H1 (cell line): ENCODE results near the gene MEGF11. TPM values are rescaled to one million over a fixed set of nuclear protein-coding genes. Genes with fewer than 3 reads are reported as not detected.

Experiments used
- CTCF ChIA-PET: fragments of 300-600 bp; sonication (Branson Sonifier 250); formaldehyde crosslinking; loops from one replicate; lab custom pipeline; 2021; ENCODE audit not compliant: partially characterized antibody; lab: Charles Lee
- POLR2A ChIA-PET: fragments of 300-600 bp; sonication (Branson Sonifier 250); formaldehyde crosslinking; loops from one replicate; lab custom pipeline; 2021; ENCODE audit warnings: inconsistent platforms; ENCODE audit not compliant: partially characterized antibody; lab: Charles Lee
- DNase-seq, 2 experiments: peaks; one replicate each; pipeline versions ENCODE4 v3.0.0 to v3.0.0-alpha.2; 2010 to 2022; ENCODE audit warnings: low spot score in 2 of 2, low read depth in 1 of 2, mixed read lengths in 1 of 2
- FAIRE-seq: peaks from 2 replicates; lab custom pipeline; 2011; peaks lifted over from hg19 to GRCh38; lab: Jason Lieb, UNC
- H2AFZ ChIP-seq: 2 replicates; pipeline ENCODE4 v1.8.1; 2012; ENCODE audit warnings: low read length, inconsistent platforms
- H2AK5ac ChIP-seq: 2 replicates; pipeline ENCODE4 v1.6.1; 2013; ENCODE audit warnings: low read depth, low read length
- H2BK120ac ChIP-seq: replicated peaks from 2 replicates; pipeline ENCODE3; 2013; ENCODE audit warnings: low read depth, low read length, inconsistent platforms
- H2BK12ac ChIP-seq: 2 replicates; pipeline ENCODE4 v1.6.1; 2013; ENCODE audit warnings: low read depth, low read length
- H2BK15ac ChIP-seq: 2 replicates; pipeline ENCODE4 v1.6.1; 2013; ENCODE audit warnings: low read length
- H2BK20ac ChIP-seq: 2 replicates; pipeline ENCODE4 v1.6.1; 2013; ENCODE audit warnings: low read length
- H2BK5ac ChIP-seq: 2 replicates; pipeline ENCODE4 v1.6.1; 2013; ENCODE audit warnings: low read depth, low read length
- H3K14ac ChIP-seq: 2 replicates; pipeline ENCODE4 v1.6.1; 2013; ENCODE audit warnings: inconsistent platforms; ENCODE audit not compliant: insufficient read length
- H3K18ac ChIP-seq: 2 replicates; pipeline ENCODE4 v1.6.1; 2013; ENCODE audit warnings: low read length; ENCODE audit errors: extremely low read depth
- H3K23ac ChIP-seq: 2 replicates; pipeline ENCODE4 v1.6.1; 2013; ENCODE audit warnings: inconsistent platforms; ENCODE audit not compliant: insufficient read length
- H3K23me2 ChIP-seq: 2 replicates; pipeline ENCODE4 v1.6.1; 2013; ENCODE audit warnings: low read depth, low read length
- H3K27ac ChIP-seq: 2 replicates; pipeline ENCODE4 v1.6.1; 2011; ENCODE audit warnings: low read depth, low read length, inconsistent platforms
- H3K27me3 ChIP-seq, 4 experiments: replicated peaks in 1 of 4; 1 replicate in 1 of 4; 2 replicates in 3 of 4; pipeline versions ENCODE4 v1.6.1 to v1.8.1; 2011 to 2013; ENCODE audit warnings: low read length in 3 of 4, mild to moderate bottlenecking in 3 of 4, inconsistent platforms in 2 of 4, mixed read lengths in 2 of 4, moderate library complexity in 1 of 4; ENCODE audit not compliant: control insufficient read depth in 3 of 4, insufficient read depth in 3 of 4; ENCODE audit errors: extremely low read depth in 1 of 4
- H3K36me3 ChIP-seq, 4 experiments: 2 replicates each; pipeline versions ENCODE4 v1.6.1 to v1.8.1; 2011 to 2013; ENCODE audit warnings: mild to moderate bottlenecking in 4 of 4, low read length in 3 of 4, moderate library complexity in 2 of 4, control low read depth in 1 of 4, inconsistent platforms in 1 of 4; ENCODE audit not compliant: insufficient read depth in 4 of 4, control insufficient read depth in 2 of 4
- H3K4ac ChIP-seq: replicated peaks from 2 replicates; pipeline ENCODE3; 2013; ENCODE audit warnings: low read length, low read depth, mixed read lengths, inconsistent platforms; ENCODE audit not compliant: insufficient read length
- H3K4me1 ChIP-seq, 4 experiments: replicated peaks in 1 of 4; 1 replicate in 1 of 4; 2 replicates in 3 of 4; pipeline versions ENCODE4 v1.6.1 to v1.8.1; 2011 to 2013; ENCODE audit warnings: low read length in 3 of 4, inconsistent platforms in 2 of 4, mixed read lengths in 1 of 4; ENCODE audit not compliant: insufficient read depth in 4 of 4, control insufficient read depth in 3 of 4
- H3K4me2 ChIP-seq, 2 experiments: 2 replicates each; pipeline versions ENCODE4 v1.6.1 to v1.8.1; 2011 to 2013; ENCODE audit warnings: low read depth in 2 of 2, low read length in 2 of 2, control low read depth in 1 of 2, inconsistent platforms in 1 of 2, mild to moderate bottlenecking in 1 of 2; ENCODE audit not compliant: insufficient read depth in 1 of 2
- H3K4me3 ChIP-seq, 4 experiments: fragments of 200-600, 300-600 bp in 1 of 4; sonication (generic), shearing (Covaris generic), sonication (Bioruptor Twin) in 1 of 4; 2 replicates each; pipeline versions ENCODE4 v1.5.1 to v1.8.1; 2011 to 2016; ENCODE audit warnings: low read length in 4 of 4, low read depth in 3 of 4, control low read depth in 2 of 4, inconsistent platforms in 2 of 4, mild to moderate bottlenecking in 2 of 4, mixed read lengths in 1 of 4, moderate library complexity in 1 of 4; ENCODE audit not compliant: insufficient read depth in 2 of 4; ENCODE audit errors: extremely low read depth in 1 of 4
- H3K56ac ChIP-seq: replicated peaks from 2 replicates; pipeline ENCODE3; 2013; ENCODE audit warnings: low read depth, mild to moderate bottlenecking, mixed read lengths, low read length, inconsistent platforms; ENCODE audit not compliant: insufficient read length
- H3K79me1 ChIP-seq: 2 replicates; pipeline ENCODE4 v1.6.1; 2013; ENCODE audit warnings: low read depth, low read length, control low read depth
- H3K79me2 ChIP-seq, 2 experiments: 2 replicates each; pipeline versions ENCODE4 v1.6.1 to v1.8.1; 2012 to 2013; ENCODE audit warnings: low read length in 2 of 2, mild to moderate bottlenecking in 2 of 2, inconsistent platforms in 1 of 2; ENCODE audit not compliant: insufficient read depth in 2 of 2, control insufficient read depth in 1 of 2
- H3K9ac ChIP-seq, 4 experiments: replicated peaks in 1 of 4; 1 replicate in 1 of 4; 2 replicates in 3 of 4; pipeline versions ENCODE4 v1.6.1 to v1.8.1; 2011 to 2013; ENCODE audit warnings: low read depth in 3 of 4, low read length in 3 of 4, control low read depth in 2 of 4, mild to moderate bottlenecking in 2 of 4, moderate library complexity in 2 of 4, inconsistent platforms in 1 of 4; ENCODE audit errors: extremely low read depth in 1 of 4
- H3K9me3 ChIP-seq, 2 experiments: 2 replicates each; pipeline versions ENCODE4 v1.6.1 to v1.8.1; 2012 to 2013; ENCODE audit warnings: mild to moderate bottlenecking in 2 of 2, moderate library complexity in 2 of 2, control low read depth in 1 of 2, inconsistent platforms in 1 of 2, low read depth in 1 of 2, low read length in 1 of 2, mixed read lengths in 1 of 2; ENCODE audit not compliant: insufficient read depth in 2 of 2
- H4K20me1 ChIP-seq, 2 experiments: replicated peaks in 1 of 2; 2 replicates each; pipeline versions ENCODE3 to v1.8.1; 2011 to 2013; ENCODE audit warnings: inconsistent platforms in 2 of 2, low read length in 2 of 2, mild to moderate bottlenecking in 1 of 2; ENCODE audit not compliant: insufficient read depth in 2 of 2, control insufficient read depth in 1 of 2
- H4K5ac ChIP-seq: 2 replicates; pipeline ENCODE4 v1.6.1; 2013; ENCODE audit warnings: low read length, low read depth, mixed read lengths, inconsistent platforms; ENCODE audit not compliant: insufficient read length
- H4K8ac ChIP-seq: 2 replicates; pipeline ENCODE4 v1.8.0; 2013; ENCODE audit warnings: mild to moderate bottlenecking, moderate library complexity, low read length, inconsistent platforms; ENCODE audit not compliant: insufficient read depth; ENCODE audit errors: extremely low read depth
- H4K91ac ChIP-seq: replicated peaks from 2 replicates; pipeline ENCODE3; 2013; ENCODE audit warnings: low read length, mixed read lengths, inconsistent platforms; ENCODE audit not compliant: insufficient read length
- BCL11A ChIP-seq, 2 experiments: IDR thresholded peaks; one replicate each; pipeline ENCODE4 v1.6.1; 2011; ENCODE audit warnings: low read depth in 2 of 2, low read length in 2 of 2, mild to moderate bottlenecking in 2 of 2
- CBX5 ChIP-seq: fragments of 300-800, 300-1000 bp; sonication (generic); IDR thresholded peaks from 2 replicates; pipeline ENCODE4 v1.7.1; 2016; ENCODE audit warnings: antibody characterized with exemption, low read length, low read depth
- CBX8 ChIP-seq: fragments of 300-800, 300-1000 bp; sonication (generic); IDR thresholded peaks from 2 replicates; pipeline ENCODE4 v1.7.1; 2016; ENCODE audit warnings: low read depth, low read length, borderline replicate concordance
- CHD1 ChIP-seq: IDR thresholded peaks from 2 replicates; pipeline ENCODE4 v1.6.1; 2012; ENCODE audit warnings: low read depth, low read length, improper control_type of control experiment
- CREB1 ChIP-seq: IDR thresholded peaks from 2 replicates; pipeline ENCODE4 v1.6.1; 2012; ENCODE audit warnings: inconsistent platforms
- JUN ChIP-seq: IDR thresholded peaks from 2 replicates; pipeline ENCODE4 v1.6.1; 2011; ENCODE audit warnings: low read depth, mild to moderate bottlenecking, improper control_type of control experiment, low read length
- NANOG ChIP-seq: IDR thresholded peaks from 2 replicates; pipeline ENCODE4 v1.6.1; 2011; ENCODE audit warnings: low read length, low read depth, mild to moderate bottlenecking, inconsistent platforms; ENCODE audit not compliant: insufficient read depth, poor library complexity, severe bottlenecking
- PHF8 ChIP-seq: fragments of 200-600 bp; sonication (generic); conservative IDR thresholded peaks from 2 replicates; pipeline ENCODE4 v1.7.1; 2012; ENCODE audit warnings: low read depth, mild to moderate bottlenecking, inconsistent platforms, low read length, moderate library complexity
- POLR2A ChIP-seq, 2 experiments: IDR thresholded peaks; 1 replicate in 1 of 2; 2 replicates in 1 of 2; pipeline ENCODE4 v1.6.1; 2011; ENCODE audit warnings: low read depth in 2 of 2, low read length in 2 of 2, mild to moderate bottlenecking in 2 of 2; ENCODE audit errors: control extremely low read depth in 1 of 2
- POLR2AphosphoS5 ChIP-seq: IDR thresholded peaks from 2 replicates; pipeline ENCODE4 v1.6.1; 2011; ENCODE audit warnings: low read depth, low read length
- RFX5 ChIP-seq: IDR thresholded peaks from 2 replicates; pipeline ENCODE4 v1.6.1; 2011; ENCODE audit warnings: low read depth, low read length, improper control_type of control experiment, borderline replicate concordance
- SAP30 ChIP-seq: fragments of 300-600 bp; sonication (generic); IDR thresholded peaks from 2 replicates; pipeline ENCODE4 v1.7.1; 2012; ENCODE audit warnings: low read length, moderate library complexity, mild to moderate bottlenecking, inconsistent platforms; ENCODE audit not compliant: insufficient read depth, insufficient replicate concordance
- TAF7 ChIP-seq: optimal IDR thresholded peaks from 2 replicates; pipeline ENCODE3; 2011; ENCODE audit warnings: low read depth, mild to moderate bottlenecking, inconsistent platforms, low read length, moderate library complexity, borderline replicate concordance
- TCF12 ChIP-seq: IDR thresholded peaks from 2 replicates; pipeline ENCODE4 v1.6.1; 2011; ENCODE audit warnings: low read depth, mild to moderate bottlenecking, low read length
- TEAD4 ChIP-seq: IDR thresholded peaks from 2 replicates; pipeline ENCODE4 v1.6.1; 2012; ENCODE audit warnings: low read depth, low read length, inconsistent platforms, mixed read lengths
- YY1 ChIP-seq: IDR thresholded peaks from 2 replicates; pipeline ENCODE4 v1.6.1; 2011; ENCODE audit warnings: low read depth, mild to moderate bottlenecking, low read length
- WGBS, 2 experiments: shearing (Covaris generic) in 1 of 2; methylation state at CpG; one replicate each; pipeline versions ENCODE4 v1.1.6 to v1.1.7; 2013 to 2015; ENCODE audit warnings: low lambda C conversion rate in 2 of 2, mixed read lengths in 2 of 2, inconsistent platforms in 1 of 2, low coverage in 1 of 2, missing lambda C conversion rate in 1 of 2; ENCODE audit not compliant: insufficient replicate concordance in 2 of 2, insufficient coverage in 1 of 2, insufficient read length in 1 of 2; ENCODE audit errors: extremely low coverage in 1 of 2, missing lambda C conversion rate in 1 of 2; 5-methylcytosine and 5-hydroxymethylcytosine counted together
- polyA plus RNA-seq, 7 experiments: library from polyadenylated mRNA; depleted of rRNA in 3 of 7; stranded (reverse) in 5 of 7; unstranded in 2 of 7; fragments of >200 nt in 5 of 7; fragments of 200-250 nt in 2 of 7; gene quantifications; 1 replicate in 5 of 7; 2 replicates in 1 of 7; 4 replicates in 1 of 7; pipeline versions ENCODE4 v1.2.1 to v1.2.3, GENCODE V29; 2011 to 2013; ENCODE audit warnings: missing spikeins in 2 of 7, mixed read lengths in 2 of 7
- total RNA-seq: library from RNA; stranded (reverse); fragmentation: NEBNext Ultra II Directional; extraction: Animal tissue kit (Norgen Biotek cat#: 25700); gene quantifications from 2 replicates; pipeline ENCODE4 v1.2.1, GENCODE V29; 2021

MEGF11 gene
- total and polyA plus RNA-seq, 2 of the 8 experiments (the other 6 are each of a cell fraction or from before 2014, with no cell fraction given) = 4.4 to 4.8 TPM

DNA sequence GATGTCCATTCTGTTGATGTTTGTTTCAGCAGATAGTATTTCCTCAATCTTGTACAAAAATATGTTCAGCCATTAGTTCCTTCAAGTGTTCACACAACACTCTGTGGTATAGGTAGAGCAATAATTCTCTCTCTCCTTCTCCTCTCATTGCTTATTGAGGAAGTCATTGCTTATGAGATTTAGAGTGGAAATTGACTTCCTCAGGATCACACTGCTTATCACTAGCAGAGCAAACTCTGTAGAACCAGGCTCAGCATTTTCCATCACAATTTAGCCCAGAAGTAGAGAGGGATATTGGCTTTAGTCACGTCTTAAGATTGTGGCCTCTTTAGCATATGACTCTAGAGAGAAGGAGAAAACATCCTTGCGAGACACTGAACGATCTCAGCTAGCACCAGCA lies 353.1 kb downstream of the MEGF11 start:
- Histone ChIP-seq H3K27ac (no peak overlapping the region), H3K4me2 (no peak overlapping the region), H4K20me1 (no peaks in the 10 kb centered on the region), H2AFZ (no peak overlapping the region), H2BK5ac (no peak overlapping the region), H3K4me1 (no peaks in the 10 kb centered on the region; a peak in 2 of 7 replicates), H3K56ac (no peak overlapping the region), H3K27me3 (no peaks in the 10 kb centered on the region), H4K5ac (no peak overlapping the region), H3K9ac (no peak overlapping the region), H2BK12ac (no peak overlapping the region), H3K4ac (no peak overlapping the region), H3K23ac (no peak overlapping the region), H3K9me3 (no peaks in the 10 kb centered on the region), H3K23me2 (no peaks in the 10 kb centered on the region), H2BK120ac (no peak overlapping the region), H2AK5ac (no peak overlapping the region), H3K14ac (no peak overlapping the region), H2BK15ac (no peak overlapping the region), H3K79me2 (no peaks in the 10 kb centered on the region), H3K79me1 (peaks cover 2% of the 10 kb centered on the region; the same call in 1 of the 2 replicates), H3K18ac (no peak overlapping the region), H4K91ac (no peak overlapping the region), H3K36me3 (peaks cover 2 to 41% (median 26%) of the 10 kb centered on the region in 4 experiments; a peak in 7 of 8 replicates), H3K4me3 (no peak overlapping the region), H2BK20ac (no peak overlapping the region), H4K8ac (no peak overlapping the region)
- no peak for FAIRE-seq
- DNase-seq = no peak
- ChIA-PET POLR2A (no interaction called here), CTCF (interaction anchor here (7.3 kb wide), 1 partner anchor 15 kb away, joined by 46 read pairs; no protein-coding TSS in a partner anchor)
- 87% methylated on average over 3 of the region's 3 CpGs; no CpG with 5 or more reads in 1 of the 2 experiments for WGBS, 2 experiments
- TF ChIP-seq RFX5 (no peak), BCL11A (IDR thresholded peaks at IDR 0.05; ENCODE audit: low read depth in 2 of 2, low read length in 2 of 2) (no peak), TAF7 (no peak), TEAD4 (no peak), POLR2A (IDR thresholded peaks at IDR 0.05; ENCODE audit: control extremely low read depth in 1 of 2, low read depth in 2 of 2, low read length in 2 of 2) (no peak), CREB1 (no peak), JUN (no peak), SAP30 (no peak), NANOG (no peak), YY1 (no peak), CBX8 (no peak), POLR2AphosphoS5 (no peak), PHF8 (no peak), TCF12 (no peak), CBX5 (no peak), CHD1 (no peak)
